ENCODE measurements around the gene CPZ.
"Not testable (repeated sequence)": the region's sequence is repeated elsewhere in the genome, so short reads cannot be mapped to it uniquely, and the experiment has no call there.

Gene CPZ

GRCh38 chr4:8634773-8635172 is 42.2 kb downstream of the CPZ start:
- POLR2A ChIA-PET; H3K36me3 ChIP-seq (ENCODE audit: control insufficient read depth in 2 of 2, insufficient read depth in 1 of 2, low read length in 2 of 2); H3K27ac ChIP-seq (ENCODE audit: extremely low read depth, low read depth, low read length); CTCF ChIA-PET; H3K4me1 ChIP-seq (ENCODE audit: control insufficient read depth, insufficient read depth, low read length); H3K9me3 ChIP-seq (ENCODE audit: control insufficient read depth, insufficient read depth, low read depth, low read length); H3K4me3 ChIP-seq (ENCODE audit: low read depth, low read length): not testable (repeated sequence)

- H3K4me3 ChIP-seq (ENCODE audit: low read depth, low read length); H3K4me1 ChIP-seq (ENCODE audit: control insufficient read depth, insufficient read depth, low read length); POLR2A ChIA-PET; H3K36me3 ChIP-seq (ENCODE audit: control insufficient read depth in 2 of 2, insufficient read depth in 1 of 2, low read length in 2 of 2); H3K9me3 ChIP-seq (ENCODE audit: control insufficient read depth, insufficient read depth, low read depth, low read length); CTCF ChIA-PET; H3K27ac ChIP-seq (ENCODE audit: extremely low read depth, low read depth, low read length): not testable (repeated sequence)
Observed at GRCh38 chr4:8635897-8636554, 43.5 kb downstream of the CPZ start.

GRCh38 chr4:8637456-8637984 is 45.0 kb downstream of the CPZ start:
- Histone ChIP-seq H3K9me3 (ENCODE audit: control insufficient read depth, insufficient read depth, low read depth, low read length) (no peaks in the 10 kb centered on the region), H3K36me3 (ENCODE audit: control insufficient read depth in 2 of 2, insufficient read depth in 1 of 2, low read length in 2 of 2) (no peaks in the 10 kb centered on the region), H3K27ac (ENCODE audit: extremely low read depth, low read depth, low read length) (no peak overlapping the region), H3K4me3 (ENCODE audit: low read depth, low read length) (no peak overlapping the region), H3K4me1 (ENCODE audit: control insufficient read depth, insufficient read depth, low read length) (no peaks in the 10 kb centered on the region)
- POLR2A ChIA-PET: no interaction called here
- CTCF ChIA-PET: interaction anchor here (0.6 to 1.2 kb wide), 6 partner anchors 9 to 966 kb away, joined by 3 to 7 read pairs (median 3); no protein-coding TSS in a partner anchor
- TF ChIP-seq ZNF335 (tag by site-specific recombination; conservative IDR thresholded peaks at IDR 0.05): no peak
- TF ChIP-seq ZNF654 (tag by site-specific recombination; IDR thresholded peaks at IDR 0.05; ENCODE audit: low read depth): no peak
- no peak for TF ChIP-seq ZNF473 (tag by site-specific recombination; IDR thresholded peaks at IDR 0.05)
- no peak for TF ChIP-seq ZNF394 (tag by site-specific recombination; IDR thresholded peaks at IDR 0.05; ENCODE audit: borderline replicate concordance)
- no peak for TF ChIP-seq HOXD13 (CRISPR knock-in tag; IDR thresholded peaks at IDR 0.05; ENCODE audit: borderline replicate concordance)
- no peak for TF ChIP-seq PRDM4 (tag by site-specific recombination; IDR thresholded peaks at IDR 0.05)
- TF ChIP-seq SCRT2 (tag by site-specific recombination; IDR thresholded peaks at IDR 0.05): no peak
- TF ChIP-seq ZNF561 (tag by site-specific recombination; IDR thresholded peaks at IDR 0.05; ENCODE audit: borderline replicate concordance): no peak
- TF ChIP-seq ZNF202 (tag by site-specific recombination; IDR thresholded peaks at IDR 0.05; ENCODE audit: borderline replicate concordance): no peak
- no peak for TF ChIP-seq GLIS2 (tag by site-specific recombination; IDR thresholded peaks at IDR 0.05)

GRCh38 chr4:8639021-8639420 is 46.5 kb downstream of the CPZ start:
- TF ChIP-seq ZNF639 (tag by site-specific recombination; IDR thresholded peaks at IDR 0.05): no peak
- TF ChIP-seq ZNF571 (tag by site-specific recombination; IDR thresholded peaks at IDR 0.05): no peak
- TF ChIP-seq ZBTB44 (tag by site-specific recombination; IDR thresholded peaks at IDR 0.05): no peak
- no peak for TF ChIP-seq MYNN (tag by site-specific recombination; IDR thresholded peaks at IDR 0.05; ENCODE audit: borderline replicate concordance)
- TF ChIP-seq ZFP3 (tag by site-specific recombination; IDR thresholded peaks at IDR 0.05; ENCODE audit: low read depth): no peak
- no peak for TF ChIP-seq ZNF645 (tag by site-specific recombination; IDR thresholded peaks at IDR 0.05)
- Histone ChIP-seq H3K4me3 (ENCODE audit: low read depth, low read length) (no peak overlapping the region), H3K36me3 (ENCODE audit: control insufficient read depth in 2 of 2, insufficient read depth in 1 of 2, low read length in 2 of 2) (no peaks in the 10 kb centered on the region), H3K27ac (ENCODE audit: extremely low read depth, low read depth, low read length) (no peak overlapping the region), H3K9me3 (ENCODE audit: control insufficient read depth, insufficient read depth, low read depth, low read length) (no peaks in the 10 kb centered on the region), H3K4me1 (ENCODE audit: control insufficient read depth, insufficient read depth, low read length) (no peaks in the 10 kb centered on the region)
- POLR2A ChIA-PET: no interaction called here
- CTCF ChIA-PET: no interaction called here

Measured in HEK293 (cell line).